Ishikawa (cell line): ENCODE data around the gene TBCEL.

ENCODE experiments used
- CEBPB ChIP-seq: IDR thresholded peaks from 2 replicates; pipeline ENCODE4 v1.6.1; 2012
- CREB1 ChIP-seq: IDR thresholded peaks from 2 replicates; pipeline ENCODE4 v1.6.1; 2012; ENCODE audit warnings: low read depth
- EGR1 ChIP-seq: IDR thresholded peaks from 2 replicates; pipeline ENCODE4 v1.6.1; 2012
- EP300 ChIP-seq: IDR thresholded peaks from 2 replicates; pipeline ENCODE4 v1.6.1; 2012; ENCODE audit warnings: borderline replicate concordance
- FOXM1 ChIP-seq: IDR thresholded peaks from 2 replicates; pipeline ENCODE4 v1.6.1; 2012; ENCODE audit warnings: low read depth, borderline replicate concordance
- NFIC ChIP-seq: IDR thresholded peaks from 2 replicates; pipeline ENCODE4 v1.6.1; 2012
- RAD21 ChIP-seq: IDR thresholded peaks from 2 replicates; pipeline ENCODE4 v1.6.1; 2012; ENCODE audit warnings: low read depth
- TAF1 ChIP-seq: IDR thresholded peaks from 2 replicates; pipeline ENCODE4 v1.6.1; 2012; ENCODE audit warnings: low read depth, mild to moderate bottlenecking
- TCF12 ChIP-seq: IDR thresholded peaks from 2 replicates; pipeline ENCODE4 v1.6.1; 2012; ENCODE audit warnings: low read depth
- TEAD4 ChIP-seq: IDR thresholded peaks from 2 replicates; pipeline ENCODE4 v1.6.1; 2012
- YY1 ChIP-seq: IDR thresholded peaks from 2 replicates; pipeline ENCODE4 v1.6.1; 2012; ENCODE audit warnings: low read depth
- ZBTB7A ChIP-seq: IDR thresholded peaks from 2 replicates; pipeline ENCODE4 v1.6.1; 2012; ENCODE audit warnings: low read depth
- TF ChIP-seq, protein P1 (sequence below): IDR thresholded peaks from 2 replicates; pipeline ENCODE4 v1.6.1; 2012
- TF ChIP-seq, protein P2 (sequence below): IDR thresholded peaks from 2 replicates; pipeline ENCODE4 v1.6.1; 2012
- TF ChIP-seq, protein P3 (sequence below): IDR thresholded peaks from 2 replicates; pipeline ENCODE4 v1.6.1; 2012; ENCODE audit warnings: low read depth, mild to moderate bottlenecking

TBCEL gene

DNA sequence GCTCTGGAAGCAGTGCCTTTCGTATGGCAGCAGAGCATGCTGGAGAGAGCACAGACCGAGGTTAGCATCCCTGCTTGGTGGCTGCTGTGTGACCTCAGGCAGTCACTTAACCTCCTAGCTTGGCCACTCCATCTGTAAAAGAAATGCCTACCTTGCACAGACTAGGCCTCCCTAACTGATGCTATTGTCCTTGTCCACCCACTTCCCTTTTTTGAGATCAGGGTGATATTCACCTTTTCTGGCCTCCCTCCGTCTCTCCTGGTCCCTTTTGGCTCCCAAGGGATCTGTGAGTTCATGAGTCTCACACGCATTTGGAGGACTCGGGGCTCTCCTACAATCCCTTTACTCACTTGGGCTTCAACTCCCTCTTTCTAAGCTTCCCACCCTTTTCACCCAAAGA is 114.4 kb downstream of the TBCEL start:
- TF ChIP-seq, protein P1, sequence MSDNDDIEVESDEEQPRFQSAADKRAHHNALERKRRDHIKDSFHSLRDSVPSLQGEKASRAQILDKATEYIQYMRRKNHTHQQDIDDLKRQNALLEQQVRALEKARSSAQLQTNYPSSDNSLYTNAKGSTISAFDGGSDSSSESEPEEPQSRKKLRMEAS, result no peak
- TF ChIP-seq TCF12 (no peak), RAD21 (no peak), TAF1 (no peak), EGR1 (no peak), ZBTB7A (no peak), YY1 (no peak), FOXM1 (no peak), CEBPB (no peak), NFIC (no peak), CREB1 (no peak), TEAD4 (no peak), EP300 (no peak)
- TF ChIP-seq, protein P2, sequence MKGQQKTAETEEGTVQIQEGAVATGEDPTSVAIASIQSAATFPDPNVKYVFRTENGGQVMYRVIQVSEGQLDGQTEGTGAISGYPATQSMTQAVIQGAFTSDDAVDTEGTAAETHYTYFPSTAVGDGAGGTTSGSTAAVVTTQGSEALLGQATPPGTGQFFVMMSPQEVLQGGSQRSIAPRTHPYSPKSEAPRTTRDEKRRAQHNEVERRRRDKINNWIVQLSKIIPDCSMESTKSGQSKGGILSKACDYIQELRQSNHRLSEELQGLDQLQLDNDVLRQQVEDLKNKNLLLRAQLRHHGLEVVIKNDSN, result no peak
- TF ChIP-seq, protein P3, sequence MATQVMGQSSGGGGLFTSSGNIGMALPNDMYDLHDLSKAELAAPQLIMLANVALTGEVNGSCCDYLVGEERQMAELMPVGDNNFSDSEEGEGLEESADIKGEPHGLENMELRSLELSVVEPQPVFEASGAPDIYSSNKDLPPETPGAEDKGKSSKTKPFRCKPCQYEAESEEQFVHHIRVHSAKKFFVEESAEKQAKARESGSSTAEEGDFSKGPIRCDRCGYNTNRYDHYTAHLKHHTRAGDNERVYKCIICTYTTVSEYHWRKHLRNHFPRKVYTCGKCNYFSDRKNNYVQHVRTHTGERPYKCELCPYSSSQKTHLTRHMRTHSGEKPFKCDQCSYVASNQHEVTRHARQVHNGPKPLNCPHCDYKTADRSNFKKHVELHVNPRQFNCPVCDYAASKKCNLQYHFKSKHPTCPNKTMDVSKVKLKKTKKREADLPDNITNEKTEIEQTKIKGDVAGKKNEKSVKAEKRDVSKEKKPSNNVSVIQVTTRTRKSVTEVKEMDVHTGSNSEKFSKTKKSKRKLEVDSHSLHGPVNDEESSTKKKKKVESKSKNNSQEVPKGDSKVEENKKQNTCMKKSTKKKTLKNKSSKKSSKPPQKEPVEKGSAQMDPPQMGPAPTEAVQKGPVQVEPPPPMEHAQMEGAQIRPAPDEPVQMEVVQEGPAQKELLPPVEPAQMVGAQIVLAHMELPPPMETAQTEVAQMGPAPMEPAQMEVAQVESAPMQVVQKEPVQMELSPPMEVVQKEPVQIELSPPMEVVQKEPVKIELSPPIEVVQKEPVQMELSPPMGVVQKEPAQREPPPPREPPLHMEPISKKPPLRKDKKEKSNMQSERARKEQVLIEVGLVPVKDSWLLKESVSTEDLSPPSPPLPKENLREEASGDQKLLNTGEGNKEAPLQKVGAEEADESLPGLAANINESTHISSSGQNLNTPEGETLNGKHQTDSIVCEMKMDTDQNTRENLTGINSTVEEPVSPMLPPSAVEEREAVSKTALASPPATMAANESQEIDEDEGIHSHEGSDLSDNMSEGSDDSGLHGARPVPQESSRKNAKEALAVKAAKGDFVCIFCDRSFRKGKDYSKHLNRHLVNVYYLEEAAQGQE, result no peak

DNA sequence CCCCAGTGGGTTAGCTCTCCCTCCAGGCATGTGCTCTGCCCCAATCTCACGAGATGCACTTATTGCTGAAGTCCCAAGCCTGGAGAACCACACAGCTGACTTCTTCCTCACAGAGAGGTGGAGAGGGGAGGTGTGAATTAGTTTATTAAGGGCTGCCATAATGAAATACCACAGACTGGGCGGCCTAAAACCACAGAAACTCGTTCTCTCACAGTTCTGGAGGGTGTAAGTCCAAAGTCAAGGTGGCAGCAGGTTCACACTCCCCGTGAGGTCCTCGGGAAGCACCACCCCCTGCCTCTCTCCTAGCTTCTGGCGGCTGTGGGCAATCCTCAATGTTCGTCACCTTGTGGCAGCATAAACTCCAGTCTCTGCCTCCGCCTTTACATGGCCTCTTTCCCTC is 116.5 kb downstream of the TBCEL start:
- TF ChIP-seq TEAD4, result no peak
- TF ChIP-seq, protein P2, result no peak
- no peak for TF ChIP-seq FOXM1
- TF ChIP-seq CEBPB, result no peak
- TF ChIP-seq NFIC, result no peak
- TF ChIP-seq, protein P3, result no peak
- TF ChIP-seq TCF12, result no peak
- no peak for TF ChIP-seq EGR1
- no peak for TF ChIP-seq ZBTB7A
- no peak for TF ChIP-seq YY1
- TF ChIP-seq, protein P1, result no peak
